Activated CD8-positive, alpha-beta memory T cell treated with anti-CD3 and anti-CD28 coated beads for 24 hours (primary cell): ENCODE measurements around the gene CHRNB4.
"Not testable (repeated sequence)": the region's sequence is repeated elsewhere in the genome, so short reads cannot be mapped to it uniquely, and the experiment has no call there.

Source experiments
- DNase-seq: peaks from one replicate; pipeline ENCODE4 v3.0.0-alpha.2; 2020

CHRNB4 gene

GRCh38 chr15:78615151-78615589, 25.8 kb downstream of the CHRNB4 start:
- DNase-seq = no peak

DNA sequence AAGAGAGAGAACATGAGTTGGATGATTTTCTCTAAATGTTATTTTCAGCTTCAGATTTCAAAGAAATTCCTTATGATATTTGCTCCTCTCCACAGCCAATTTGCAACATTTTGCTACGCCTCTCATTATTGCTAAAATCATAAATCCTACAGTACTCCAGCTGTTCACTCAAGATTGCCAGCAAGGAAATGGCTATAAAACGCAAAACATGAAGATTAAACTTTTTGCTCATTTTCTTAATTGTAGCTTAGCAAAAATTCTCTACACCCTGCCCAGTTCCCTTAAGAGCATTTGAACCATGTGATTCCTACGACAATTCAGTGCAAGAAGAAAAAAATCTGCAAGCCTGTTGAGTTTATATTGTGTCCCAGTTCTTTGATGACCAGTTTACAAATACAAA, 27.0 kb downstream of the CHRNB4 start:
- DNase-seq = no peak

- DNase-seq = not testable (repeated sequence)
These were observed 31.5 kb downstream of the CHRNB4 start for GRCh38 chr15:78609551-78609950.

GRCh38 chr15:78605680-78606079, 35.3 kb downstream of the CHRNB4 start:
- DNase-seq = no peak

DNA sequence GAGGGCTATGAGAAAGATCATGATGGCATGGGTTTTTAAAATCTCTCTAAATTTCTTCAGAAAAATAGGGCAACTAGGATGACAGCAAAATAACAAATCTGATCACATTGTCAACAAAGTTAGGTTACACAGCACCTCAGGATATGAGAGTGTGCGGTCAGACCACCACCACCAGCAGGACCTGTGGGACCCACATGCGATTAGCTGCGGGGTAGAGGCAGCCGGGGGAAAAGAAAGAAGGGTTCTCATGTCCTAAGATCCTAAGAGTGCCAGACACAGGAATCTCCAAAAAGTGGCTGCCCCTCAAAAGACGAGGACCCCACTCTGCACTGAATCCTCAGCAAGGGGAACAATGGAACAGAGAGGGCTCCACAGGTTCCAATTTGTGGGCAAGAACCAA, 35.8 kb downstream of the CHRNB4 start:
- no peak for DNase-seq

DNA sequence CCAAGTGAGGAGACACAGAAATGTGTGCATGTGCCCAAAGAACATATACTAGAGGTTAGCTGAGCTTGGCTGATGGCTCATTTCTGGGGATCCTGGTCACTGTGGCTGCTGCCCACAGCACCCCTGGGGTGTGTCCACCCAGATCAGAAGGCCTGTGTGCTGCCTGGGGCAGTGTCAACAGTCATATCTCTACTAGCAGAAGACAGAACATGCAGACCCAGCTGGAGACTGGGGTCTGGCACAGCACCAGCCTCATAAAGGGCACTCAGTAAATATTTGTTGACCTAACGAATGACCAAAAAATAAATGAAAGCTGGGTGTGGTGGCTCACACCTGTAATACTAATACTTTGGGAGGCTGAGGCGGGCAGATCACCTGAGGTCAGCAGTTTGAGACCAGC, 36.6 kb downstream of the CHRNB4 start:
- DNase-seq = no peak

DNA sequence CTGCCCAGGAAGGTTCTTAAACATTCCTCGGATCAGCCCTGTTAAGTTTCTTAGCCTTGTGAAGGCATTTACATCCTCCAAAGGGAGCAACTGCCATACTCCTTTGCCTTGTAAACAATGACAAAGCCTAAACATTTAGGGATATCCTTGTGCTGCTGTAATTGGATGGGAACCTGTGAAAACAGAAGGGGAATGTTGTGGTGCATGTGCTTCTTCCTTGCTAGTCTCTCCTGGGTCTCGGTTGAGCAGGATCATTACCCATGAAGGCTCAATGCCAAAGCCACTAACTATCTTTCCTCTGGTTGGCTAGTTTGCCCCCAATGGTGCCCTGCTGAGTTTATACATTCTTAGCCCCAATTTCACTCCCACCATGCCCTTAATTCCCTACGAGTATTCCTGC, 37.5 kb downstream of the CHRNB4 start:
- no peak for DNase-seq

- DNase-seq = no peak
These were observed 41.8 kb downstream of the CHRNB4 start for GRCh38 chr15:78599189-78599588.

- DNase-seq = no peak
These were observed 42.7 kb downstream of the CHRNB4 start for GRCh38 chr15:78598348-78598747.

DNA sequence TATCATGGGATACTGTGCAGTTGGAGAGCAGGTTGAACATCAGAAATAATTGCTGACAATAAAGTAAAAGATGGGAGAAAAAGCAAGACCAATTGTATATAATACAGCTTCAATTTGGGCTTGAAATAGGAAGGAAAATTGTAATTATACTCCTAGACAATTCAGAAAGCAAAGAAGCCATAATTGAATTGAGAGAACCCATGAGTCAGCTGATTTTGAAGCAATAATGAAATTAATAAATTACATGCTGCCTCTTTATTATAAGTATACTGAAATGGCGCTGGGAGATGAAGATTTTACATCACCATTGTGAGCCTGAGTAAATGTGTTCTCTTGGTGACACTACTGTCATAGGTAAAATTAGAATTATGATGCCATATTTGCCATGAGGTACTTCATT, 43.4 kb downstream of the CHRNB4 start:
- DNase-seq = no peak

DNA sequence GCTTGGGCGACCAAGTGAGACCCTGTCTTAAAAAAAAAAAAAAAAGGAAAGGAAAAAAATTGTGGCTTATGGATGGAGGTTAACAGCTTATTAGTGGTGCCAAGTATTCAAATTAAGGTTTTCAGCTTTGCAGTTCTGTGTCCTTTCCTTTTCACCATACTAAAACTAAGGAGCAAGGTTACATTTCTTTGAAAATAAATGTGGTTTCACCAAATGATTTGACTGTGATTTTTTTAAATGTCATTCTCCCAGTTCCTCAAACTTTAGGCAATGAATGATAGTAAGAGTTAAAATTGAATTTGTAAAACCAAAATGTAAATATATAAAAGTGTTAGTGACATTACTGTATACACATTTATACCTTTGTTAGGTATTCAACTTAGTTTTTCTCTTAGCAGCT, 66.1 kb downstream of the CHRNB4 start:
- DNase-seq = no peak
